GM12891 (cell line): ENCODE data around the gene TBX20.
"Not testable (repeated sequence)": the region's sequence is repeated elsewhere in the genome, so short reads cannot be mapped to it uniquely, and the experiment has no call there.

ENCODE experiments used
- PAX5 ChIP-seq: IDR thresholded peaks from 2 replicates; pipeline ENCODE4 v1.6.1; 2011; ENCODE audit warnings: low read length, moderate library complexity, mild to moderate bottlenecking; ENCODE audit not compliant: insufficient read depth, severe bottlenecking
- POLR2A ChIP-seq: IDR thresholded peaks from 2 replicates; pipeline ENCODE4 v1.6.1; 2011; ENCODE audit warnings: low read depth, low read length, control low read depth
- POLR2AphosphoS5 ChIP-seq: IDR thresholded peaks from 2 replicates; pipeline ENCODE4 v1.6.1; 2011; ENCODE audit warnings: low read depth, low read length, control low read depth
- TAF1 ChIP-seq: IDR thresholded peaks from 2 replicates; pipeline ENCODE4 v1.6.1; 2011; ENCODE audit warnings: low read depth, low read length, control low read depth

DNA sequence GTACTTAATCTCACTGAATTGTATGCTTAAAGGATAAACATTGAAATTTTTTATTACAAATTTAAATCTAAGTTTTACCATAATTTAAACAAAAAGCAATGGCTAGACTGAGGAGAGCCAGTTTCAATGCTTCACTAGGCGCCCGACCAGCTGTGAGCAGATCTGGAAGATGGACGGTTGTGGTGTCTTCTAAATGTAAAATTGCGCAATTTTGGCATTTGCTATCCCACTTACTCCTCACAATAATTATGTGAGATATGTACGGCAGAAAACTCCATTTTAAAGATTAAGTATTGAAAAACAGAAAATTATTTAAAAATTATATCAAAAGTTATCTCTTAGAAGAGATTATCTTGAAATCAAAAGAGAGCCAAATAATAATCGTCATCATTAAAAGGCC, 73.2 kb downstream of the TBX20 start:
- not testable (repeated sequence) for TF ChIP-seq POLR2AphosphoS5, POLR2A, TAF1, PAX5
